ENCODE results near the gene BAAT.

BAAT gene

GRCh38 chr9:101387871-101388506 is 3.2 kb upstream of the BAAT start:
- no peak for TF ChIP-seq CTCF (IDR thresholded peaks at IDR 0.05)
- Histone ChIP-seq H3K27ac (no peak overlapping the region), H3K4me3 (no peak overlapping the region)
- no peak for DNase-seq (ENCODE audit: low spot score)

DNA sequence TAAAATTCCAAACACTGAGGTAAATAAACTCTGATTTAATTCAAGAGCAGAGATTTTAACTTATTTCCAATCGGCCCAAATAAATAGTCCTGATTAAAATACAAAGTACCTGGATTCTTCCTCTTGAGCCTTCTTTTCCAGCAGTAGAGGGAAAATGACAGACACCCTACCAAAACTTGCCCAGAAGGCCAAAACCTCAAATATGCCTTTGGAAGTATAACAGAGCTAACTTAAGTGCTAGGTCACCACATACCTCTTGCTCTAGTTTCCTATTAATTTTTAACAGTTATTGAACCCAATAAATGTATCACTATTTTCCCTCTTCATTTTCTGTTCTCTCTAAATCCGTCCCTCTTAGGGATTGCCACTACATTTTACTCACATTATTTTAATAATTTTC is 1.4 kb downstream of the BAAT start:
- no peak overlapping the region for H3K4me3 ChIP-seq
- H3K27ac ChIP-seq = no peak overlapping the region
- TF ChIP-seq CTCF (IDR thresholded peaks at IDR 0.05) = no peak
- DNase-seq (ENCODE audit: low spot score) = no peak

- no peak for TF ChIP-seq CTCF (IDR thresholded peaks at IDR 0.05)
- no peak overlapping the region for H3K27ac ChIP-seq
- H3K4me3 ChIP-seq = no peak overlapping the region
- no peak for DNase-seq (ENCODE audit: low spot score)
Observed at GRCh38 chr9:101381833-101382342, 2.9 kb downstream of the BAAT start.

DNA sequence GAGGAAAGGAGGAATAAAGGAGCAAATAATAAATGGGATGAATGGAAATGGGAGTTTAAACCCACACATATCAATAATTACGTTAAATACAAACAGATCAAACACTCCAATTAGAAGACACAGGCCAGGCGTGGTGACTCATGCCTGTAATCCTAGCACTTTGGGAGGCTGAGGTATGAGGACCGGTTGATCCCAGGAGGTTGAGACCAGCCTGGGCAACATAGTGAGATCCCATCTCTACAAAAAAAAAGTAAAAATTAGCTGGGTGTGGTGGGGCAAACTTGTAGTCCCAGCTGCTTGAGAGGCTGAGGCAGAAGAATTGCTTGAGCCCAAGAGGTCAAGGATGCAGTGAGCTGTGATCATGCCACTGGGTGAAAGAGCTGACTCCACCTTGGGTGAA is 3.7 kb downstream of the BAAT start:
- TF ChIP-seq CTCF (IDR thresholded peaks at IDR 0.05) = no peak
- Histone ChIP-seq H3K27ac (no peak overlapping the region), H3K4me3 (no peak overlapping the region)
- DNase-seq (ENCODE audit: low spot score) = no peak

GRCh38 chr9:101380295-101380694 is 4.5 kb downstream of the BAAT start:
- DNase-seq (ENCODE audit: low spot score) = no peak
- H3K4me3 ChIP-seq = no peak overlapping the region
- no peak overlapping the region for H3K27ac ChIP-seq
- no peak for TF ChIP-seq CTCF (IDR thresholded peaks at IDR 0.05)

DNA sequence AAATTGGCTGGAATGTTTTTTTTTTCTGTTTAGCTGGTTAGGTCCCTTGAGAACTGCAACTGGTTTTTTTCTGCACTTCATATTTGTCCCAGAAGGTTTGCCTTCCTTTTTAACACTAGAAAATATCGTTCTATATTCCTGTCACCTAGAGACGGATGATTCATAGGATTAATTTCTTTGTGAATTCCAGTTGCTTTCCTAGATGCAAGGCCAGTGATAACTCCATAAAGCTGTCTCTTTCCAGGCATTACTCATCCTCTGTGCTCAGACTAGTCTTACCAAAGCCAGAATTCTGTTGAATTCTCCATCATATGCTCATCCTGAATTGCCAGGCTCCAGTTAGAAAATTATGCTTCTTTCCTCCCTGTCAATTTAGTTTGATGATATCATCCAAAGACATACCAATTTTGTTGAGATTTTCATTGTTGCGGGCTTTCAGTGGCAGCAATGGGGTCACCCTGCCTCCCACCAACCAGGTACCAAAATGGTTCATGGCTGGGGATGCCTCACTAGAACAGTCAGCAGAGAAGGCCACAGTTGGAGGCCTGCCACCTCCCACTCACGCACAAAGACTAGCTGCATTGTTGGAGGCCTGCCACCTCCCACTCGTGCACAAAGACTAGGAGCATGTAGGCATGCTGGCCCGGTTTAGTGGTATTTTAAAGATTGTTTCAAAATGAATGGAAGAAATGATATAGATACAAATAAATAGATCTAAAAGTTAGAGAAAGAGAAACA is 8.5 kb downstream of the BAAT start:
- H3K27ac ChIP-seq = no peak overlapping the region
- no peak overlapping the region for H3K4me3 ChIP-seq
- TF ChIP-seq CTCF (IDR thresholded peaks at IDR 0.05) = no peak
- DNase-seq (ENCODE audit: low spot score) = no peak

GRCh38 chr9:101375546-101375945 is 9.3 kb downstream of the BAAT start:
- no peak for DNase-seq (ENCODE audit: low spot score)
- no peak for TF ChIP-seq CTCF (IDR thresholded peaks at IDR 0.05)

More at GRCh38 chr9:101375546-101375945, 9.3 kb downstream of the BAAT start:
- Histone ChIP-seq H3K4me3 (no peak overlapping the region), H3K27ac (no peak overlapping the region)
